GM21367 (cell line): ENCODE results near the gene PLCXD3.

Experiments
- ATAC-seq: cut with Tn5 transposase; IDR thresholded peaks from one replicate; pipeline ENCODE4 v1.9.1; 2021; ENCODE audit not compliant: unreplicated experiment

PLCXD3 gene

GRCh38 chr5:41510176-41510831, at the start of gene PLCXD3:
PLCXD3 (minus strand) TSS chr5:41510601; CDS start chr5:41510526, 75 bp downstream.
- no peak for ATAC-seq

GRCh38 chr5:41559184-41559583, 48.8 kb upstream of the PLCXD3 start:
- ATAC-seq = no peak

- ATAC-seq = no peak
These were observed 47.9 kb upstream of the PLCXD3 start for GRCh38 chr5:41558295-41558694.

- no peak for ATAC-seq
These were observed 37.6 kb upstream of the PLCXD3 start for GRCh38 chr5:41547991-41548390.

GRCh38 chr5:41542183-41542582, 31.8 kb upstream of the PLCXD3 start:
- no peak for ATAC-seq

- ATAC-seq = no peak
These were observed 29.1 kb upstream of the PLCXD3 start for GRCh38 chr5:41539454-41539853.

GRCh38 chr5:41537581-41537980, 27.2 kb upstream of the PLCXD3 start:
- ATAC-seq = no peak

GRCh38 chr5:41532485-41532884, 22.1 kb upstream of the PLCXD3 start:
- no peak for ATAC-seq

- no peak for ATAC-seq
These were observed 16.9 kb upstream of the PLCXD3 start for GRCh38 chr5:41527201-41527779.

- no peak for ATAC-seq
These were observed 16.3 kb upstream of the PLCXD3 start for GRCh38 chr5:41526699-41527098.

GRCh38 chr5:41524174-41524573, 13.8 kb upstream of the PLCXD3 start:
- ATAC-seq = no peak

- no peak for ATAC-seq
These were observed 11.9 kb upstream of the PLCXD3 start for GRCh38 chr5:41522193-41522786.

GRCh38 chr5:41519801-41520200, 9.4 kb upstream of the PLCXD3 start:
- no peak for ATAC-seq

GRCh38 chr5:41517909-41518308, 7.5 kb upstream of the PLCXD3 start:
- no peak for ATAC-seq

- ATAC-seq = no peak
These were observed 840 bp upstream of the PLCXD3 start for GRCh38 chr5:41511241-41511640.

GRCh38 chr5:41509399-41510175, 814 bp downstream of the PLCXD3 start:
- ATAC-seq = no peak

- ATAC-seq = no peak
These were observed 1.6 kb downstream of the PLCXD3 start for GRCh38 chr5:41508696-41509398.

- no peak for ATAC-seq
These were observed 2.2 kb downstream of the PLCXD3 start for GRCh38 chr5:41508186-41508585.

- no peak for ATAC-seq
These were observed 2.9 kb downstream of the PLCXD3 start for GRCh38 chr5:41507501-41507900.

- ATAC-seq = no peak
These were observed 6.5 kb downstream of the PLCXD3 start for GRCh38 chr5:41503860-41504259.

GRCh38 chr5:41503310-41503709, 7.1 kb downstream of the PLCXD3 start:
- ATAC-seq = no peak
